Lung (tissue), 12 donors: ENCODE data around the gene ACVR1B. TPM values are rescaled to one million over a fixed set of nuclear protein-coding genes. Genes with fewer than 3 reads are reported as not detected.
A peak's percentile ranks its signal among the peaks of the same experiment; 100 is the strongest.

ENCODE experiments used
- ATAC-seq: fragments of 200-7000 bp; cut with Tn5 transposase; one replicate; pipeline ENCODE4 v1.9.1; 2020; ENCODE audit warnings: moderate number of reproducible peaks; ENCODE audit not compliant: insufficient read depth, low FRiP score
- DNase-seq, 3 donors: peaks; one replicate each; pipeline ENCODE4 v3.0.0-alpha.2; 2013 to 2017
- H3K27ac ChIP-seq, 2 donors: one replicate each; pipeline ENCODE4 v1.5.1; 2013; ENCODE audit warnings: mild to moderate bottlenecking in 2 of 2, moderate library complexity in 2 of 2, control low read depth in 1 of 2, inconsistent platforms in 1 of 2, low read depth in 1 of 2, low read length in 1 of 2
- H3K27me3 ChIP-seq, 3 donors: one replicate each; pipeline ENCODE4 v1.5.1; 2013; ENCODE audit warnings: low read length in 2 of 3; ENCODE audit not compliant: control insufficient read depth in 3 of 3, insufficient read depth in 3 of 3
- H3K36me3 ChIP-seq, 4 donors: one replicate each; pipeline ENCODE4 v1.5.1; 2013; ENCODE audit warnings: low read length in 4 of 4, mild to moderate bottlenecking in 1 of 4, moderate library complexity in 1 of 4; ENCODE audit not compliant: control insufficient read depth in 4 of 4, insufficient read depth in 4 of 4
- H3K4me1 ChIP-seq, 5 donors: one replicate each; pipeline ENCODE4 v1.5.1; 2013; ENCODE audit warnings: low read length in 5 of 5, mild to moderate bottlenecking in 2 of 5, moderate library complexity in 1 of 5; ENCODE audit not compliant: control insufficient read depth in 5 of 5, insufficient read depth in 5 of 5
- H3K4me3 ChIP-seq: one replicate; pipeline ENCODE4 v1.5.1; 2013; ENCODE audit warnings: mild to moderate bottlenecking, control low read depth, moderate library complexity
- H3K9ac ChIP-seq, 2 donors: one replicate each; pipeline ENCODE4 v1.5.1; 2013; ENCODE audit warnings: low read length in 2 of 2, control low read depth in 1 of 2; ENCODE audit not compliant: insufficient read depth in 1 of 2
- H3K9me3 ChIP-seq, 4 donors: one replicate each; pipeline ENCODE4 v1.5.1; 2013; ENCODE audit warnings: low read length in 3 of 4, mild to moderate bottlenecking in 1 of 4, moderate library complexity in 1 of 4; ENCODE audit not compliant: control insufficient read depth in 4 of 4, insufficient read depth in 3 of 4
- WGBS, 2 donors: extraction: QIAGEN DNeasy Blood & Tissue Kit; methylation state at CpG; one replicate each; pipeline ENCODE4 v1.1.7; 2013; 5-methylcytosine and 5-hydroxymethylcytosine counted together
- polyA plus RNA-seq, 2 donors: library from polyadenylated mRNA; stranded (reverse); fragments of 200-250 nt; gene quantifications; one replicate each; pipeline ENCODE4 v1.2.1, GENCODE V29; 2013
- total RNA-seq, 2 donors: library from RNA; depleted of rRNA in 1 of 2; stranded (reverse); fragments of >200 nt in 1 of 2; gene quantifications; one replicate each; pipeline ENCODE4 v1.2.1, GENCODE V29; 2014 to 2021
- TF ChIP-seq, protein P1 (sequence below): IDR thresholded peaks from 2 replicates; pipeline ENCODE4 v1.5.1; 2012; ENCODE audit warnings: mild to moderate bottlenecking; ENCODE audit errors: control extremely low read depth, extremely low read depth
- donor health status: control.
- donor health status: control.
- donor health status: Bipolar disorder and iron deficiency.
- donor health status: healthy.
- donor health status: DM: yes; HTN: yes; CAD: no.

Gene ACVR1B
- total and polyA plus RNA-seq, 4 donors, result 14.0 to 41.7 (median 21.0) TPM

DNA sequence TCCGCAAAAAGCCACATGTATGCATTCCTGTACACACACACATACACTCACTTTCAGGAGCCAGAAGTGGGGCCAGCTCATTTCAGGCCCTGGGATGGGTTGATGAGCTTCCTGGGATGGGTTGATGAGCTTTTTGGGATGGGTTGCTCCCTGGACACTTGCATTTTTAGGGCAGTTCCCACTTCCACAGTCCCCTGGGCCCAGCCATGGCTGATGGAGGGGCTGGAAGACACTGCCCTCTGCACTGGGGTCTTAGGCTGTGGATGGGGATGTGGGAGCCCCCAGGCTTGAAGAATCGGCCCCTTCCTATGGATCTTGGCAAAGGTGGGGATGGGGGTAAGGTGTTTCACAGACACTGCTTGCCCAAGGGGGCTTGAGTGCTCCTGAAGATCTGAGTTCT lies 31.5 kb upstream of the ACVR1B start:
- peaks cover 0 to 2% (median 0%) of the 10 kb centered on the region in 4 donors for H3K9me3 ChIP-seq
- TF ChIP-seq, protein P1, sequence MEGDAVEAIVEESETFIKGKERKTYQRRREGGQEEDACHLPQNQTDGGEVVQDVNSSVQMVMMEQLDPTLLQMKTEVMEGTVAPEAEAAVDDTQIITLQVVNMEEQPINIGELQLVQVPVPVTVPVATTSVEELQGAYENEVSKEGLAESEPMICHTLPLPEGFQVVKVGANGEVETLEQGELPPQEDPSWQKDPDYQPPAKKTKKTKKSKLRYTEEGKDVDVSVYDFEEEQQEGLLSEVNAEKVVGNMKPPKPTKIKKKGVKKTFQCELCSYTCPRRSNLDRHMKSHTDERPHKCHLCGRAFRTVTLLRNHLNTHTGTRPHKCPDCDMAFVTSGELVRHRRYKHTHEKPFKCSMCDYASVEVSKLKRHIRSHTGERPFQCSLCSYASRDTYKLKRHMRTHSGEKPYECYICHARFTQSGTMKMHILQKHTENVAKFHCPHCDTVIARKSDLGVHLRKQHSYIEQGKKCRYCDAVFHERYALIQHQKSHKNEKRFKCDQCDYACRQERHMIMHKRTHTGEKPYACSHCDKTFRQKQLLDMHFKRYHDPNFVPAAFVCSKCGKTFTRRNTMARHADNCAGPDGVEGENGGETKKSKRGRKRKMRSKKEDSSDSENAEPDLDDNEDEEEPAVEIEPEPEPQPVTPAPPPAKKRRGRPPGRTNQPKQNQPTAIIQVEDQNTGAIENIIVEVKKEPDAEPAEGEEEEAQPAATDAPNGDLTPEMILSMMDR, result no peak
- peaks cover 0 to 19% (median 8%) of the 10 kb centered on the region in 4 donors for H3K36me3 ChIP-seq
- no peaks in the 10 kb centered on the region for H3K27me3 ChIP-seq
- WGBS, 2 donors, result 85 to 97% methylated on average over 2 of the region's 2 CpGs
- no peak overlapping the region for H3K27ac ChIP-seq
- no peak overlapping the region for H3K4me3 ChIP-seq
- DNase-seq, result no peak
- H3K4me1 ChIP-seq, result peaks cover 0 to 36% (median 10%) of the 10 kb centered on the region in 5 donors
- H3K9ac ChIP-seq, result no peak overlapping the region
- ATAC-seq, result no peak

DNA sequence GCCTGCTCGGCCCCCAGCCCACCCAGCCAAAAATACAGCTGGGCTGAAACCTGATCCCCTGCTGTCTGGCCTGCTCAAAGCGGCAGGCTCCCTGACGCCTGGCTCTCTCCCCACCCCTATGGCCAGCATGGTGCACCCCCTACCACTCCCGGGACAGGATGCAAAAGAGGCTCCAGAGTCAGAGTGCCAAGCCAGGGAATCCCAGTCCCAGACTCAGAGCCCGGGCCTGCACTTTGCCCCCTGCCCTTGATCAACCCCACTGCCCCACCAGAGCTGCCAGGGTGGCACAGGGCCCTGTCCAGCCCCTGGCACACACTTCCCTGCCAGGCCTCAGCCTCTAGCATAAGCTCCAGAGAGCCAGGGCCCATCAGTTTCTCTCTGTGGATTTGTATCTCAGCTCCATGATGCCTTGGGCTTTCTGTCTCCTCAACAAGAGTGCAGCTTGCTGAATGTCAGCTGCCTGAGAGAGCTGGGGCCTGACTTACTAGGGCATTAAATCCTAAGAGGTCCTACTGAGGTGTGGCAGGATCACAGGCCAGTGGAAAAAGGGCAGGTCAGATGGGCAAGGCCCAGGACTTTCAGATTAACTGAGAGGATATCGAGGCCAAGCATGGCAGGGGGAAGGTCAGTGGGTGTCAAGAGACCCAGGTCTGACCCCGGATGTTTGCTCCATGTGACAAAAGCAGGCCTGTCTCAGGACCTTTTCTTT lies 30.3 kb upstream of the ACVR1B start:
- Histone ChIP-seq H3K27ac (peak overlapping the region in 1 of 2 donors; percentile 21), H3K4me3 (no peak overlapping the region), H3K4me1 (peaks cover 0 to 41% (median 10%) of the 10 kb centered on the region in 5 donors), H3K9me3 (no peaks in the 10 kb centered on the region), H3K36me3 (peaks cover 0 to 9% (median 4%) of the 10 kb centered on the region in 4 donors), H3K27me3 (no peaks in the 10 kb centered on the region), H3K9ac (no peak overlapping the region)
- TF ChIP-seq, protein P1, result no peak
- 81 to 88% methylated on average over 7 of the region's 7 CpGs for WGBS, 2 donors
- ATAC-seq (no peak), DNase-seq (peak in 1 of 3 donors; percentile 55)

DNA sequence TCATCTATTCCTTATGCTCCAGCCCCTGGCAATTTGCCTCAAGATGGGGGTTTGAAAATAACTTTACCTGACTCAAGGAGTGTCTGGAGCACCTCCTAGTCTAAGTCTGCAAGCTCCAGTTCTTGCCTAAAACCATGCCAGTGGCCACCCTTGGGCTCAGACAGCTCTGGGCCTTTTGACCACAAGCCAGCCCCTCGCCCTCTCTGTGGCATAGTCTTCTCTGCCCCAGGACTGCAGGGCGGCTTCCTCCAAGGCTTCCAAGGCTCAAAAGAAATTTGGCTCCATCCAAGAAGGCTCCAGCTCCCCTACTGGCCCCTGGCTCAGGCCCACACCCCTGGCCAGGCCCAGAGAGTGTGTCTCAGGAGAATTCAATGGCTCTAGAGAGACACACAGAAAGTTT lies 29.4 kb upstream of the ACVR1B start:
- no peaks in the 10 kb centered on the region for H3K27me3 ChIP-seq
- DNase-seq, result no peak
- no peak overlapping the region for H3K9ac ChIP-seq
- peaks cover 0 to 42% (median 8%) of the 10 kb centered on the region in 5 donors for H3K4me1 ChIP-seq
- TF ChIP-seq, protein P1, result no peak
- H3K4me3 ChIP-seq, result no peak overlapping the region
- WGBS, 2 donors, result 91 to 92% methylated on average over 2 of the region's 2 CpGs
- ATAC-seq, result no peak
- peaks cover 0 to 9% (median 4%) of the 10 kb centered on the region in 4 donors for H3K36me3 ChIP-seq
- H3K27ac ChIP-seq, result no peak overlapping the region
- no peaks in the 10 kb centered on the region for H3K9me3 ChIP-seq
